Superior temporal gyrus (tissue), 1 donor: ENCODE data around the gene FXYD1.
"Not testable (repeated sequence)": the region's sequence is repeated elsewhere in the genome, so short reads cannot be mapped to it uniquely, and the experiment has no call there.

ENCODE experiments used
- DNase-seq: peaks from one replicate; pipeline ENCODE4 v3.0.0-alpha.2; 2016; ENCODE audit errors: extremely low spot score

Gene FXYD1

GRCh38 chr19:35143231-35143715 lies 4.6 kb downstream of the FXYD1 start, which contains the start of gene FXYD7:
Gene FXYD7, plus strand, starts transcription at chr19:35143255. Its CDS starts 79 bp downstream, at chr19:35143334.
- DNase-seq: no peak

- no peak for DNase-seq
Measured at GRCh38 chr19:35143818-35144217, 5.2 kb downstream of the FXYD1 start.

GRCh38 chr19:35144259-35144599 lies 5.6 kb downstream of the FXYD1 start:
- no peak for DNase-seq

GRCh38 chr19:35144600-35145436 lies 6.2 kb downstream of the FXYD1 start:
- no peak for DNase-seq

GRCh38 chr19:35146746-35147459 lies 8.3 kb downstream of the FXYD1 start:
- no peak for DNase-seq

- DNase-seq: peak; percentile 1
Measured at GRCh38 chr19:35149463-35149862, 10.8 kb downstream of the FXYD1 start.

- DNase-seq: no peak
Measured at GRCh38 chr19:35150445-35150844, 11.8 kb downstream of the FXYD1 start.

GRCh38 chr19:35151273-35152065 lies 12.8 kb downstream of the FXYD1 start:
- DNase-seq: peak; percentile 2

GRCh38 chr19:35153129-35153522 lies 14.5 kb downstream of the FXYD1 start:
- DNase-seq: not testable (repeated sequence)

- DNase-seq: no peak
Measured at GRCh38 chr19:35153701-35154524, 15.3 kb downstream of the FXYD1 start.

- DNase-seq: peak; percentile 3
Measured at GRCh38 chr19:35154525-35155406, 16.1 kb downstream of the FXYD1 start, which contains the start of gene FXYD5. Gene FXYD5, plus strand, starts transcription at chr19:35154735. Its CDS starts 816 bp downstream, at chr19:35155551.

GRCh38 chr19:35155441-35155840 lies 16.8 kb downstream of the FXYD1 start:
- DNase-seq: no peak

GRCh38 chr19:35155981-35156672 lies 17.5 kb downstream of the FXYD1 start:
- no peak for DNase-seq

- no peak for DNase-seq
Measured at GRCh38 chr19:35156673-35157014, 18.0 kb downstream of the FXYD1 start.

GRCh38 chr19:35157431-35157830 lies 18.8 kb downstream of the FXYD1 start:
- DNase-seq: no peak

GRCh38 chr19:35159606-35160005 lies 21.0 kb downstream of the FXYD1 start:
- no peak for DNase-seq

GRCh38 chr19:35160629-35161433 lies 22.2 kb downstream of the FXYD1 start:
- DNase-seq: no peak

GRCh38 chr19:35161434-35161743 lies 22.8 kb downstream of the FXYD1 start:
- DNase-seq: no peak
